ENCODE data around the gene IGSF3. TPM values are rescaled to one million over a fixed set of nuclear protein-coding genes. Genes with fewer than 3 reads are reported as not detected.
A peak's percentile ranks its signal among the peaks of the same experiment; 100 is the strongest.

The IGSF3 gene
- polyA plus RNA-seq (2012; ENCODE audit: insufficient read depth, insufficient read length): 9.0 TPM

- no peak for DNase-seq (ENCODE audit: low read depth, low spot score)
Observed at GRCh38 chr1:116667575-116668105, at the start of gene IGSF3. TSS of gene IGSF3 (minus strand) at chr1:116667733. CDS start at chr1:116666326, 1,407 bp downstream.

GRCh38 chr1:116717318-116717717 lies 49.8 kb upstream of the IGSF3 start:
- H3K4me3 ChIP-seq (ENCODE audit: low read length): no peak overlapping the region
- no peak for DNase-seq (ENCODE audit: low read depth, low spot score)

More at GRCh38 chr1:116667575-116668105, at the start of gene IGSF3:
- peak within 1 kb of the TSS; percentile 54 for H3K4me3 ChIP-seq (ENCODE audit: low read length)

GRCh38 chr1:116716391-116716790 lies 48.9 kb upstream of the IGSF3 start:
- H3K4me3 ChIP-seq (ENCODE audit: low read length): no peak overlapping the region
- no peak for DNase-seq (ENCODE audit: low read depth, low spot score)

- DNase-seq (ENCODE audit: low read depth, low spot score): no peak
- H3K4me3 ChIP-seq (ENCODE audit: low read length): no peak overlapping the region
Observed at GRCh38 chr1:116713474-116713873, 45.9 kb upstream of the IGSF3 start.

DNA sequence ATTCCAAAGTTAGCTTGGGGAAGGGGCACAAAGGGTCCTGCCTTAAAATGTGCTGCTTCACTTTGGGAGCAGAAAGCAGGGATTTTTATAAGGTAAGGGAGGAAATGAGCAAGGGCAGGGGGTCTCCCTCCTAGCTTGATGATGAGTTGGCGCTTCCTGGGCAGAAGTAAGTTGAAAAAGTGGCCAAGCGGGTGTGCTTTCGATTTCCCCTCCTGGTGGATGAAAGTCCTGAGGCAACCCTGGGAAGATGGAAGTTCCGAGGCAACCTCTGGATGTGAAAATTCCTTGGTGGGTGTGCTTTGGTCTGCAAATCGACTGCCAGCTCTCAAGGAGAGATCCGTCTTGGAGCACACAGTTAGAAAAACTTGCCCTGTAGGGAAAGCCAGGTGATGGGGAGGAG lies 45.0 kb upstream of the IGSF3 start:
- no peak for DNase-seq (ENCODE audit: low read depth, low spot score)
- no peak overlapping the region for H3K4me3 ChIP-seq (ENCODE audit: low read length)

DNA sequence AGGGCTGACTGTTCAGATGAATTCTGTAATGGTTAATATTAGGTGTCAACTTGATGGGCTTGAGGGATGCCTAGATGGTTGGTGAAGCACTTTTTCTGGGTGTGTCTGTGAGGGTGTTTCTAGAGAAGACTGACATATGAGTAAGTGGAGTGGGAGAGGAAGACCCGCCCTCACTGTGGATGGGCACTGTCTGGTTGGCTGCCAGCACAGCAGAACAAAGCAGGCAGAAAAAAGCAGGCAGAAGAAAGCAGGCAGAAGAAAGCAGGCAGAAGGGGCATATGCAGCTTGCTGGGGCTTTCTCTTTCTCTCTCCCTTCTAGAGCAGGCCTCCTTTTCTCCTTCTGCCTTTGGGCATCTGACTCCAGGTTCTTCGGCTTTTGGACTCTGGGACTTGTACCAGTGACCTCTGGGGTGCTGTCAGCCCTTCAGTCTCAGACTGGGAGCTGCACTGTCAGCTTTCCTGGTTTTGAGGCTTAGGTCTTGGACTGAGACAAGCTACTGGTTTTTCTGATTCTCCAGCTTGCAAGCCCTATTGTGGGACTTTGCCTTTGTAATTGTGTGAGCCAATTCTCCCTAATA lies 43.8 kb upstream of the IGSF3 start:
- H3K4me3 ChIP-seq (ENCODE audit: low read length): no peak overlapping the region
- DNase-seq (ENCODE audit: low read depth, low spot score): peak; percentile 61

DNA sequence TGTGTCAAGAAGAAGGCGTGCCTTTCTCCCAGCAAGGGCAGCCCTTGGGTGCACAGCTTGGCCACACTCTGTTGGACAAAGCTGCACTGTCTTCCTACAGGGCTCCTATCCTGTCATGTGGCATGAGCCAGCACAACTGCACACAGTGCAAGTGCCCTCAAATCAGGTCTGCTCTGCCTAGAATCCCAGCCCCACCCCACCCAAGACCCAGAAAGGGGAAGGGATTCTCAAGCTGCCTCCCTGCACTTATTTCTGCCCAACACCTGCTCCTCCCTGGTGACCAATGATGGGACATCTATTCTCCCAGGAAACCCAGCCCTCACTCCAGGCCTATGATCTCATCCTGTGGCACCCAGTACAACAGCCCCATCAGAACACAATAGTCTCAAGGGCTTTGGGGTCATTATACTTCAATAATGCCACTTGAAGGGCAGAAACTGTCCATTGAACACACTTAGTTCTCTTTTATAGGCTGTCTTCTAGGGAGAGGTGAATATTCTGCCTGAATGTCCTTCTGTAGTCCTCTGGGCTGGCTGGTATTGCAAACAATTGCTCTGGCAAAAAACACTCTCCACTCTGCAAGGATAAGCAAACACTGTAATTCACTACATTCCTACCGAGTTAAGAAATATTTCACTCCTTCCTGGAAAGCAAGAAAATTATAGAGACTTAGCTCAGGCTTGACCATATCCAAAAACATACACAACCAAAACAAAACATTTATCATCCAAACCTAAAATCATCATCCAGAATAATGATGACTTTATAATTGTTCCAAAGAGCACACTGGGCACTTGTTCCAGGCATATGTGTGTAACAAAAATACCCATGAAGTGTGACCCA lies 43.1 kb upstream of the IGSF3 start:
- DNase-seq (ENCODE audit: low read depth, low spot score): no peak

DNA sequence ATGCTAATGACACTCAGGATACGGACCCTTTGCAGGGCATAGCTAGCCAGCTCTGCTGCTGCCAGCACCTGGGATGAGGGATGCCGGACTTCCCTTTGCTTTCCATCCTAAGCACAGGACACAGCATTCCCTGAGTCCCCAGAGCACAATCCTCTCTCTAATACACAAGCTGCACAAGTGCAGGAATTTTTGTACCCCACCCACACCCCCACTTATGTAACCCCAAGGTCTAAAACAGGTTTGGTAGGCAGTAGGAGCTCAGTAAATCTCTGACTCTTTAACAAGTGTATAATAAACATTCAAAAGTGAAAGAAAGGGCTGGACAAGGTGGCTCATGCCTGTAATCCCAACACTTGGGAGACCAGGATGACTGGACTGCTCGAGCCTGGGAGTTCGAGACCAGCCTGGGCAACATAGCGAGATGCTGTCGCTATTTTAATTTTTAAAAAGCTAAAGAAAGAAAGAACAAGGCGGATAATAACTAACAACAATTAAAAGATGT lies 42.2 kb upstream of the IGSF3 start:
- no peak overlapping the region for H3K4me3 ChIP-seq (ENCODE audit: low read length)
- no peak for DNase-seq (ENCODE audit: low read depth, low spot score)

More for the DNA sequence above, 43.1 kb upstream of the IGSF3 start:
- no peak overlapping the region for H3K4me3 ChIP-seq (ENCODE audit: low read length)

DNA sequence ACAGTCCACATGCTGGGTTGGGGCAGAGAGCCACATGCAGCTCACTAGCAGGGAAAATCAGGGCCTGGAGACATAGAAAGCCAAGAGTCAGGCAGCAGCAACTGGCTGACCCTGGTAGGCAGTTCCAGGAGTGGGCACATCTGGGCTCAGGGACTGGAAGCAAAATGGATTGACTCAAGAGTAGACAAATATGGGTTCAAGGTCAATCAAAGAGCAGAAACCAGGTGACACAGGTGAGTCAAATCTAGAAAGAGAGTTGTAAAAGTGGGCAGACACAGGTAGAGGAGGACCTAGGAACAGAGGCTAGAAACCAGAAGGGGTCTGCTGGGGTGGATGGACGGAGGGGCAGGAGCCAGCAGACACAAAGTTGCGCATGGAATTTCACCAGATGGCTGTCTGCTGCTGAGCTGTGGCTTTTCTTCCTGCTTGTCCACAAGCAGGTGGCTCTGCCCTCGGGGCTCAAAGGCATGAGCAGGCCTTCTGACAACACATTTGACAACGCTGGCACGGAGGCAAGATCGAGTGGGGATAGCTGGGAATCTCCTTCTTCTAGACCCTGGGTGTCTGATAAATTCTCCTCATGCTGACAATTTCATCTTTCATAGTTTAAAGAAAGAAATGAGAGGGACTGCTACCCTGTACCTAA lies 40.8 kb upstream of the IGSF3 start:
- H3K4me3 ChIP-seq (ENCODE audit: low read length): no peak overlapping the region
- DNase-seq (ENCODE audit: low read depth, low spot score): no peak

GRCh38 chr1:116706841-116707240 lies 39.3 kb upstream of the IGSF3 start:
- DNase-seq (ENCODE audit: low read depth, low spot score): no peak
- H3K4me3 ChIP-seq (ENCODE audit: low read length): no peak overlapping the region

DNA sequence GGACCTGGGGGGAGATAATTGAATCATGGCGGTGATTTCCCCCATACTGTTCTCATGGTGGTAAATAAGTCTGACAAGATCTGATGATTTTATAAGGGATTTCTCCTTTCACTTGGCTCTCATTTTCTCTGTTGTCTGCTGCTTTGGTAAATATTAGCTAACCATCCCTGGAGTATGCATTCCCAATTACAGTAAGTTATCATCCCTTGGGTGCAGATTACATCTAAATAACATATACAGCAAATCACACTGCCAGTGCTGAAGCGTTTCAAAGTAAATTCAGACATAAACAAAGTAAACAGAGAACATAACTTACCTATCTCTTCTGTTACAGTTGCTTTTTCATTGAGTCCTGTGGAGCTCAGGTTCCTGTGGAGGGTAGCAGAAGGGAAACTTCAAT lies 38.6 kb upstream of the IGSF3 start:
- no peak overlapping the region for H3K4me3 ChIP-seq (ENCODE audit: low read length)
- no peak for DNase-seq (ENCODE audit: low read depth, low spot score)

- H3K4me3 ChIP-seq (ENCODE audit: low read length): no peak overlapping the region
- no peak for DNase-seq (ENCODE audit: low read depth, low spot score)
Observed at GRCh38 chr1:116704278-116704677, 36.7 kb upstream of the IGSF3 start.

- no peak for DNase-seq (ENCODE audit: low read depth, low spot score)
Observed at GRCh38 chr1:116699605-116700004, 32.1 kb upstream of the IGSF3 start.

GRCh38 chr1:116698244-116698595 lies 30.7 kb upstream of the IGSF3 start:
- no peak overlapping the region for H3K4me3 ChIP-seq (ENCODE audit: low read length)
- DNase-seq (ENCODE audit: low read depth, low spot score): no peak

More at GRCh38 chr1:116699605-116700004, 32.1 kb upstream of the IGSF3 start:
- no peak overlapping the region for H3K4me3 ChIP-seq (ENCODE audit: low read length)

DNA sequence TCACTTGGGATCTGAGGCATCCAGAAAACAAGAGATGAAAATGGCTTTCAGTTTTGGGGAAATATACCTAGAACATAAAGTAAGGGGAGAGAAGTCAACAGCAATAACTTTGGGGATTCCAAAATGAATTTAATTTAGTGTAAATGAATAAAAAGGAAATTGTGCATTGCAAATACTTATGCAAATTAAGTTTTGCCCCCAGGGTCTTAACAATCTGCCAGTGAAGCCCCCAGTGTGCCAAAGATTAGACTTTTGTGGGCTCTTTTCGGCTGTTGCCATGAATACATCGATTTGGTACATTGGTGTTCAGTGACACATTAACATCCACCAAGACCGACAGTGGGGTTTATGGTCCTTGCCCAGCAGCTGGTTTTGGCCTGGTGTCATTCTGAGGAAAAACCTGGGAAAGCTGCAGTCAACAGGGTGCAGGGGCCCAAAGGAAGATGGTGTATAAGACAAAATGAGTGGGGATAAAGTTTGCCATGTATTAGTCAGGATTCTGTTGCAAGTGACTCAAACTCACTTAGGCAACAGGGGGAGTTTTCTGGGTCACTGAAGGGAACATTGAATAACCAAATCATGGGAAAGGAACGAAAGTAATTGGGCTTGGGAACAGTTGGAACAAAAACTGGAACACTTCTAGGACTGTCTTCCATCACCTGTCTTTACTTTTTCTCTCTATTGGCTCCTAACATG lies 30.2 kb upstream of the IGSF3 start:
- DNase-seq (ENCODE audit: low read depth, low spot score): no peak
- H3K4me3 ChIP-seq (ENCODE audit: low read length): no peak overlapping the region

DNA sequence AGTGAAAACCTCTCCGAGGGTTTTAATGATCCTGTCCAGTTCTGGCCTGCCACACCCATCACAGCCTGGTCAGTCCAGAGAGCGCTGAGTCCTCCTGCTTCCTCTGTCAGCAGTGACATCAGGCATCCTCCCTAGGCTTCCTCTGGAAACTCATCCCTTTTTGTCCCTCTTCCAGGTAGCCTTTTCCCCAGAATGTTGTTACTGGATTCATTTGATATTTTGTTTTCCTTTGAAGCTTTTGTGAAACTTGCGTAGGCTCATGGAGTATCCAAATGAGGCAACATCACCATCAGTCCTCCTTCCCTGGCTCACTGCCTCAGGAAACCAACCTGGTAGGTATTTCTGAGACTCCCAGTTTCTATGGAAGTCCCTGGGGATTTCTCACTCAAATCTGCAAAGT lies 27.0 kb upstream of the IGSF3 start:
- no peak for DNase-seq (ENCODE audit: low read depth, low spot score)
- no peak overlapping the region for H3K4me3 ChIP-seq (ENCODE audit: low read length)

DNA sequence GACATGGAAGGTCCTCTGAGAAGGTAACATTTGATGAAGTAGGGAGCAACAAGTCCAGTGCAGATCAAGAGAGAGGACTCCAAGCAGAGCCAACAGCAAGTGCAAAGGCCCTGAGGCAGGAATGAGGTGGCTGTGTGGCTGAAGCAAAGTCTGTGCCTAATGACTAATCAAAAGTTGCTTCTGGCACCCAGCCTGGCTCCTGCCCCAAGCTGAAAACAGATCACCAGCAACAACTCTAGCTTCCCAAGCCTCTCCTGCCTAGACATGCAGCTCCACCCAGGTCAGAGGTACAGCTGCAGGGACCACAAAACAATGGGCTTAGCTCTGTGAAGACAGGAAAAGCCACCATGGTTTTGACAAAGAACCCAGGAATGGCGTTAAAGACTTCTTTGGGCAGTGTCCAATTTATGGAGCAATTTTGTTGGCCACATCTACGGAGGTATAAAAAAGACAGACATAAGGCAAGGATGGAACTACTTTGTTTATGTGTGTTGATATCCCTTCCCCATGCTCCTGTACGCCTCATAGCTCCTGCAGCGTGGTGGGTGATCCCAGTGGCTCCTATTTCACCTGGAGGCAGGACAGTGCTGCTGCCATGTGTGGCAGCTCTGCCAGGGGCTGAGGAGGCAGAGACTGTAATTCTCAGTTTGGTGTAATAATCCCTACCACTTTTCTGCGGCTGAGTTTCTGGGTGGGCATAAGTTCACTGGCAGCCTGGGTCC lies 26.4 kb upstream of the IGSF3 start:
- no peak for DNase-seq (ENCODE audit: low read depth, low spot score)
- H3K4me3 ChIP-seq (ENCODE audit: low read length): no peak overlapping the region

- no peak for DNase-seq (ENCODE audit: low read depth, low spot score)
- H3K4me3 ChIP-seq (ENCODE audit: low read length): no peak overlapping the region
Observed at GRCh38 chr1:116692879-116693278, 25.3 kb upstream of the IGSF3 start.
